Glutamatergic neuron (in vitro differentiated cells): Measurements from ENCODE around the gene CPVL. TPM values are rescaled to one million over a fixed set of nuclear protein-coding genes. Genes with fewer than 3 reads are reported as not detected.

Experiments
- DNase-seq: peaks from one replicate; pipeline ENCODE4 v3.0.0; 2022
- H3K27ac Mint-ChIP-seq: one replicate; pipeline ENCODE4 v1.8.0; 2020; ENCODE audit warnings: mild to moderate bottlenecking, mixed read lengths, inconsistent platforms; ENCODE audit not compliant: unreplicated experiment
- H3K27me3 Mint-ChIP-seq: one replicate; pipeline ENCODE4 v1.8.0; 2020; ENCODE audit warnings: mild to moderate bottlenecking, moderate library complexity, mixed read lengths, inconsistent platforms; ENCODE audit not compliant: unreplicated experiment
- H3K36me3 Mint-ChIP-seq: one replicate; pipeline ENCODE4 v1.8.0; 2020; ENCODE audit warnings: mild to moderate bottlenecking, mixed read lengths, inconsistent platforms; ENCODE audit not compliant: unreplicated experiment
- H3K4me1 Mint-ChIP-seq: one replicate; pipeline ENCODE4 v1.8.0; 2020; ENCODE audit warnings: mild to moderate bottlenecking, low read depth, mixed read lengths, inconsistent platforms; ENCODE audit not compliant: unreplicated experiment
- H3K4me3 Mint-ChIP-seq: one replicate; pipeline ENCODE4 v1.8.0; 2020; ENCODE audit warnings: mild to moderate bottlenecking, mixed read lengths, inconsistent platforms; ENCODE audit not compliant: unreplicated experiment
- H3K9me3 Mint-ChIP-seq: one replicate; pipeline ENCODE4 v1.8.0; 2020; ENCODE audit warnings: mild to moderate bottlenecking, moderate library complexity, mixed read lengths, inconsistent platforms; ENCODE audit not compliant: unreplicated experiment
- CTCF ChIP-seq: fragments of 200-600 bp; sonication (generic); IDR thresholded peaks from one replicate; pipeline ENCODE4 v1.5.0; 2021; ENCODE audit not compliant: partially characterized antibody, unreplicated experiment
- total RNA-seq: library from RNA; stranded (reverse); fragmentation: NEBNext Ultra II Directional; extraction: Animal tissue kit (Norgen Biotek cat#: 25700); gene quantifications from one replicate; pipeline ENCODE4 v1.2.1, GENCODE V29; 2021; ENCODE audit not compliant: unreplicated experiment

The CPVL gene
- total RNA-seq, 1 donor from 2014 or later = 20.3 TPM

GRCh38 chr7:29112721-29113120, 33.6 kb downstream of the CPVL start:
- no peak for TF ChIP-seq CTCF
- no peak overlapping the region for H3K4me3 Mint-ChIP-seq
- H3K27ac Mint-ChIP-seq = no peak overlapping the region
- peaks cover 20% of the 10 kb centered on the region for H3K4me1 Mint-ChIP-seq
- DNase-seq = no peak
- H3K9me3 Mint-ChIP-seq = peaks cover 2% of the 10 kb centered on the region
- no peaks in the 10 kb centered on the region for H3K27me3 Mint-ChIP-seq
- H3K36me3 Mint-ChIP-seq = peaks cover 5% of the 10 kb centered on the region

GRCh38 chr7:29109899-29110298, 36.4 kb downstream of the CPVL start:
- H3K27ac Mint-ChIP-seq = no peak overlapping the region
- peaks cover 10% of the 10 kb centered on the region for H3K4me1 Mint-ChIP-seq
- no peak for TF ChIP-seq CTCF
- no peak for DNase-seq
- no peak overlapping the region for H3K4me3 Mint-ChIP-seq
- no peaks in the 10 kb centered on the region for H3K27me3 Mint-ChIP-seq
- H3K9me3 Mint-ChIP-seq = no peaks in the 10 kb centered on the region
- peaks cover 5% of the 10 kb centered on the region for H3K36me3 Mint-ChIP-seq

GRCh38 chr7:29109358-29109757, 37.0 kb downstream of the CPVL start:
- H3K4me1 Mint-ChIP-seq = peaks cover 9% of the 10 kb centered on the region
- H3K9me3 Mint-ChIP-seq = no peaks in the 10 kb centered on the region
- peaks cover 5% of the 10 kb centered on the region for H3K36me3 Mint-ChIP-seq
- no peak overlapping the region for H3K4me3 Mint-ChIP-seq
- no peak for TF ChIP-seq CTCF
- DNase-seq = no peak
- no peaks in the 10 kb centered on the region for H3K27me3 Mint-ChIP-seq
- no peak overlapping the region for H3K27ac Mint-ChIP-seq

GRCh38 chr7:29107056-29107455, 39.3 kb downstream of the CPVL start:
- peaks cover 3% of the 10 kb centered on the region for H3K9me3 Mint-ChIP-seq
- peaks cover 5% of the 10 kb centered on the region for H3K36me3 Mint-ChIP-seq
- H3K4me1 Mint-ChIP-seq = peaks cover 7% of the 10 kb centered on the region
- DNase-seq = no peak
- peaks cover 2% of the 10 kb centered on the region for H3K27me3 Mint-ChIP-seq
- no peak overlapping the region for H3K27ac Mint-ChIP-seq
- TF ChIP-seq CTCF = no peak
- H3K4me3 Mint-ChIP-seq = no peak overlapping the region

GRCh38 chr7:29106669-29106988, 39.7 kb downstream of the CPVL start:
- no peak for DNase-seq
- peaks cover 2% of the 10 kb centered on the region for H3K27me3 Mint-ChIP-seq
- H3K36me3 Mint-ChIP-seq = peaks cover 5% of the 10 kb centered on the region
- H3K9me3 Mint-ChIP-seq = peaks cover 3% of the 10 kb centered on the region
- no peak for TF ChIP-seq CTCF
- no peak overlapping the region for H3K27ac Mint-ChIP-seq
- peaks cover 7% of the 10 kb centered on the region for H3K4me1 Mint-ChIP-seq
- H3K4me3 Mint-ChIP-seq = no peak overlapping the region
